GM18508 (cell line): Measurements from ENCODE around the gene RASA4.
"Not testable (repeated sequence)": the region's sequence is repeated elsewhere in the genome, so short reads cannot be mapped to it uniquely, and the experiment has no call there.

Experiments used
- ATAC-seq: cut with Tn5 transposase; IDR thresholded peaks from one replicate; pipeline ENCODE4 v1.9.1; 2021; ENCODE audit warnings: moderate number of reproducible peaks; ENCODE audit not compliant: insufficient read depth, unreplicated experiment

RASA4 gene

GRCh38 chr7:102609734-102610133, 6.8 kb downstream of the RASA4 start:
- ATAC-seq: not testable (repeated sequence)

GRCh38 chr7:102606848-102607247, 9.7 kb downstream of the RASA4 start:
- ATAC-seq: not testable (repeated sequence)

- ATAC-seq: not testable (repeated sequence)
Observed at GRCh38 chr7:102604431-102605145, 12.0 kb downstream of the RASA4 start.

- not testable (repeated sequence) for ATAC-seq
Observed at GRCh38 chr7:102602317-102602716, 14.2 kb downstream of the RASA4 start.

GRCh38 chr7:102599699-102600098, 16.9 kb downstream of the RASA4 start:
- ATAC-seq: not testable (repeated sequence)

- ATAC-seq: not testable (repeated sequence)
Observed at GRCh38 chr7:102596036-102596435, 20.5 kb downstream of the RASA4 start.

- ATAC-seq: not testable (repeated sequence)
Observed at GRCh38 chr7:102593637-102594334, 22.8 kb downstream of the RASA4 start.

- not testable (repeated sequence) for ATAC-seq
Observed at GRCh38 chr7:102592477-102593019, 24.0 kb downstream of the RASA4 start.

- peak; percentile 32 for ATAC-seq
Observed at GRCh38 chr7:102589857-102590256, 26.7 kb downstream of the RASA4 start.

GRCh38 chr7:102583495-102583894, 33.1 kb downstream of the RASA4 start:
- ATAC-seq: not testable (repeated sequence)

- ATAC-seq: not testable (repeated sequence)
Observed at GRCh38 chr7:102581722-102582121, 34.8 kb downstream of the RASA4 start.

GRCh38 chr7:102578486-102578885, 38.1 kb downstream of the RASA4 start:
- ATAC-seq: not testable (repeated sequence)

GRCh38 chr7:102577315-102578240, 39.0 kb downstream of the RASA4 start:
- not testable (repeated sequence) for ATAC-seq

- ATAC-seq: not testable (repeated sequence)
Observed at GRCh38 chr7:102576363-102576762, 40.2 kb downstream of the RASA4 start.

- ATAC-seq: not testable (repeated sequence)
Observed at GRCh38 chr7:102574607-102575006, 41.9 kb downstream of the RASA4 start.

- peak; percentile 80 for ATAC-seq
Observed at GRCh38 chr7:102572261-102573239, 44.0 kb downstream of the RASA4 start, which contains the start of gene POLR2J3. Gene POLR2J3 (minus strand): TSS chr7:102572583. CDS start chr7:102572521, 62 bp downstream.

GRCh38 chr7:102568620-102569019, 47.9 kb downstream of the RASA4 start:
- ATAC-seq: not testable (repeated sequence)

GRCh38 chr7:102550808-102551422, 65.6 kb downstream of the RASA4 start, which contains the start of gene SPDYE2:
Gene SPDYE2 (plus strand): TSS chr7:102551226. CDS start chr7:102553256, 2,030 bp downstream.
- not testable (repeated sequence) for ATAC-seq
